Stomach smooth muscle (tissue), 2 donors: ENCODE data around the gene TRIO.

Source experiments
- H3K27ac ChIP-seq: one replicate; pipeline ENCODE4 v1.7.0; 2013; ENCODE audit warnings: mild to moderate bottlenecking, low read length, inconsistent platforms
- H3K27me3 ChIP-seq, 2 donors: one replicate each; pipeline ENCODE4 v1.7.0; 2013; ENCODE audit warnings: low read length in 2 of 2; ENCODE audit not compliant: insufficient read depth in 2 of 2, control insufficient read depth in 1 of 2
- H3K36me3 ChIP-seq, 2 donors: one replicate each; pipeline ENCODE4 v1.7.0; 2013; ENCODE audit warnings: low read length in 2 of 2; ENCODE audit not compliant: control insufficient read depth in 2 of 2, insufficient read depth in 2 of 2
- H3K4me1 ChIP-seq: one replicate; pipeline ENCODE4 v1.7.0; 2013; ENCODE audit warnings: low read length; ENCODE audit not compliant: control insufficient read depth, insufficient read depth
- H3K4me3 ChIP-seq, 2 donors: one replicate each; pipeline ENCODE4 v1.7.0; 2013; ENCODE audit warnings: low read length in 2 of 2
- H3K9ac ChIP-seq, 2 donors: one replicate each; pipeline ENCODE4 v1.7.0; 2013; ENCODE audit warnings: low read length in 2 of 2, mild to moderate bottlenecking in 1 of 2
- H3K9me3 ChIP-seq, 2 donors: one replicate each; pipeline ENCODE4 v1.7.0; 2013; ENCODE audit warnings: low read length in 2 of 2; ENCODE audit not compliant: control insufficient read depth in 2 of 2
- donor health status: healthy.
- donor health status: Pancreatic carcinoma.

TRIO gene

DNA sequence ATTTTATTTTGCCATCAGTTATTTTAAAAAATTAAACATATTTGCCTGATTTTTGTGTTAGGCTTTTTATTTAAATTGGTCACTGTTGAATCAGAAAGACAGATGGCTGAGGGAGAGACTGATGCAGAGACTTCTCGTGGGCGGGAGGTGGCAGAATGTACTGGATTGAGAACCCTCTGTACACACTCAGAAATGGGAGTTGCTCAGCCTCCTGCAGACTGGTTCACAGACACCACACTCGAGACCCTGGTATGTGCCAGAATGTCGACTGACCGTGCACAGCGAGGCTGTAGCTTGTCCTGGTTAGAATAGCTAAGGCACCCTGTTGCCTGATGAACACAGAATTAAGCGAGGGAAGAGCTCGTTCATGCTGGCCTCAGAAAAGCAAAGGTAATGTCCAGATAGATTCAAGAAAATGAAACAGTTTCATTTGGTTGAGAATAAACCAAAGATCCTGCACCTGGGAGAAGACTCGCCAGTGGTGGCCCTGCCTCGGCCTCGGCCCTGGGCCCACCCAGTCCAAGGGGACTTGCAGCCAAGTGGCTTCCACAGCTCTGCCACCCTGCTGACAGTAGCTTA is 367.1 kb downstream of the TRIO start:
- H3K4me3 ChIP-seq, result no peak overlapping the region

DNA sequence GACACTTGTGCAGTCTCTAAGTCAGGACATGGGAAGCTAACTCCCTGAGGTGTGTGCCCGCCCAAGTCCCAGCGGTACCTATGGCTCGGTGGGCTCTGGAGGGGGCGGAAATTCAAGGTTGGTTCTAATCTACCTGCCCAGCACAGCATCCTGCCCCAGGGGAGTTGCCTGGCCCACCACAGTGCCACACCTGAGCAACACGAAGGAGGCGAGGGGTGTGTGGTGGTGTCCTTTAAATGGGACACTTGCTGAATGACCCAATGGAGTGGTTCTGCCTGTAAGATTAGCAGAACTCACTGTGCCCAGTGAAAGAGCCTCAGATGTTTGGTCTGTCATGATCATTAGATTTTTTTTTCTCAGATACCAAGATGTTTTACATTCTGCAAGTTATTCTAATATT is 367.7 kb downstream of the TRIO start:
- Histone ChIP-seq H3K27ac (no peak overlapping the region), H3K9ac (no peak overlapping the region), H3K36me3 (peaks cover 8 to 13% of the 10 kb centered on the region in 2 donors), H3K27me3 (no peaks in the 10 kb centered on the region), H3K4me1 (no peaks in the 10 kb centered on the region), H3K4me3 (no peak overlapping the region), H3K9me3 (peaks cover 0 to 2% of the 10 kb centered on the region in 2 donors)

More for the DNA sequence above, 367.1 kb downstream of the TRIO start:
- Histone ChIP-seq H3K9me3 (no peaks in the 10 kb centered on the region), H3K27ac (no peak overlapping the region), H3K9ac (no peak overlapping the region), H3K27me3 (no peaks in the 10 kb centered on the region), H3K4me1 (no peaks in the 10 kb centered on the region), H3K36me3 (peaks cover 9 to 19% of the 10 kb centered on the region in 2 donors)

DNA sequence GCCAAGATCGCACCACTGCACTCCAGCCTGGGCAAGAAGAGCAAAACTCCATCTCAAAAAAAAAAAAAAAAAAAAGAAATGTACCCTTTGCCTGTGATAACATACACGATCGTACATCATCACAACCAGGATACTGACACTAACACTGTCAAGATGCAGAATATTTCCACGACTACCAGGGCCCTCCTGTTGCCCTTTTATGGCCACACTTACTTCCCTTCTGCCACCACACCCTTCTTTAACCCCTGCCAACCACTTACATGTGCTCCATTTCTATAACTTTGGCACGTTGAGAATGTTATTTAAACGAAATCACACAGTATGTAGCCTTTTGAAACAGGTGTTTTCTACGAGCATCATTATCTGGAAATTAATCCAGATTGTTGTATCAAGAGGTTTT is 369.4 kb downstream of the TRIO start:
- no peak overlapping the region for H3K4me3 ChIP-seq
- no peaks in the 10 kb centered on the region for H3K27me3 ChIP-seq
- no peak overlapping the region for H3K9ac ChIP-seq
- no peaks in the 10 kb centered on the region for H3K4me1 ChIP-seq
- H3K27ac ChIP-seq, result no peak overlapping the region
- H3K36me3 ChIP-seq, result peaks cover 7% of the 10 kb centered on the region in 2 donors
- H3K9me3 ChIP-seq, result peaks cover 0 to 3% of the 10 kb centered on the region in 2 donors

DNA sequence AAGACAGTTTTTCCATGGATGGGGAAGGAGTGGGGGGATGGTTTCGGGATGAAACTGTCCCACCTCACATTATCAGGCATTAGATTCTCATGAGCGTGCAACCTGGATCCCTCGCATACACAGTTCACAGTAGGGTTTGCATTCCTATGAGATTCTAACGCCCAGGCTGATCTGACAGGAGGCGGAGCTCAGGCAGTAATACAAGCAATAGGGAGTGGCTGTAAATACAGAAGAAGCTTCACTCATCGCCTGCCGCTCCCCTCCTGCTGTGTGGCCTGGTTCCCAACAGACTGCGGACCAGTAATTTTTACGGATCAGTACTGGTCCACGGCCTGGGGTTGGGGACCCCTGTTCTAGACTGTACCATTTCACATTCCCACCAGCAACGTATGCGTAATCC is 370.1 kb downstream of the TRIO start:
- H3K27ac ChIP-seq, result no peak overlapping the region

DNA sequence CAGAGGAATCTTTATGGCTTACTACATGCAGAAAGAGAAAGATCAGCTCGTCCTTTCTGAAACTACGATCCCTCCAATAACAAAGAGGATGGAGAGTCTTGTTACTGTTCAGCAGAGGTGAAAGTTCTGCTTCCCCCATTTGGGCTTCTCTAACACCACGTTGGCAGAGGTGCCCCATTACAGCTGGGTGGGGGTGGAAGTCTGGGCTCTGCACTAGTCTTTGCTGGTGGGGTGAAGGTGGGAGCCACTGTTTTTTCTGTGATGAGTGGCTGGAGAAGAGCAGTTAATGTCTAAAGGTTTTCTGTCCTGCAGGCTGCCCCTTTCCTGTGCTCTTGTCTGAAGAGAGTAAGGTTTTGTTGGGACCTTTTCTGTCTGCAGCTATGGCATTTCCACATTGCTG is 373.8 kb downstream of the TRIO start:
- Histone ChIP-seq H3K9ac (no peak overlapping the region), H3K9me3 (peaks cover 0 to 3% of the 10 kb centered on the region in 2 donors), H3K4me3 (no peak overlapping the region), H3K27me3 (no peaks in the 10 kb centered on the region), H3K36me3 (no peaks in the 10 kb centered on the region), H3K4me1 (no peaks in the 10 kb centered on the region), H3K27ac (no peak overlapping the region)

More for the DNA sequence above, 370.1 kb downstream of the TRIO start:
- Histone ChIP-seq H3K9me3 (peaks cover 0 to 3% of the 10 kb centered on the region in 2 donors), H3K9ac (no peak overlapping the region), H3K4me3 (no peak overlapping the region), H3K4me1 (no peaks in the 10 kb centered on the region), H3K27me3 (no peaks in the 10 kb centered on the region), H3K36me3 (peaks cover under 1 to 2% of the 10 kb centered on the region in 2 donors)

DNA sequence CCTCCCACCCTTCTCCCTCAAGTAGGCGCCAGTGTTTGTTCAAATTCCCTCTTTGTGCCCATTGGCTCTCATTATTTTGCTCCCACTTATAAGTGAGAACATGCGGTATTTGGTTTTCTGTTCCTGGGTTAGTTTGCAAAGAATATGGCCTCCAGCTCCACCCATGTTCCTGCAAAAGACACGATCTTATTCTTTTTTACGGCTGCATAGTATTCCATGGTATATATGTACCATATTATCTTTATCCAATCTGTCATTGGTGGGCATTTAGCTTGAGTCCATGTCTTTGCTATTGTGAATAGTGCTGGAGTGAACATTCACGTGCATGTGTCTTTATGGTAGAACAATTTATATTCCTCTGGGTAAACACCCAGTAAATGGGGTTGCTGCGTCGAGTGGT is 375.5 kb downstream of the TRIO start:
- H3K27ac ChIP-seq, result no peak overlapping the region
- no peak overlapping the region for H3K4me3 ChIP-seq
- no peaks in the 10 kb centered on the region for H3K36me3 ChIP-seq
- no peaks in the 10 kb centered on the region for H3K4me1 ChIP-seq
- no peaks in the 10 kb centered on the region for H3K27me3 ChIP-seq
- peaks cover 0 to 3% of the 10 kb centered on the region in 2 donors for H3K9me3 ChIP-seq
- no peak overlapping the region for H3K9ac ChIP-seq

DNA sequence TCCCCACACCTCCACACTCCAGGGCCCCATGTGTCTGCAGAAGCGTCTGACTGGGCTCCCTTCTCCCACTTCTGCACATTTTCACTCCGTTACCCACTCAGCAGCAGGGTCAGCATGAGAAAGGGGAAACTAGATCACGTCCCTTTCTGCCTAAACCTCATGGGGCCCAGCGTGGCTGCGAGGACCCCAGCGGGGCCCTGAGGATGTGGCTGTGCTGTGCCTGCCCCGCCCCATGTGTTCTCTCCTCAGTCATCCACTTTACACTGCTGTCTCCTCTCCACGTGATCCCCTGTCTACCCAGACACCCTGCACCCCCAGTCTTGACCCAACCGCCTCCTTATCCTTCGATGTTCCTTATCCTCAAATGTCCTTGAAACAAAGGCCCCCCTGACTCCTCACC is 378.6 kb downstream of the TRIO start:
- Histone ChIP-seq H3K4me1 (no peaks in the 10 kb centered on the region), H3K9me3 (no peaks in the 10 kb centered on the region), H3K36me3 (no peaks in the 10 kb centered on the region), H3K9ac (no peak overlapping the region), H3K27me3 (no peaks in the 10 kb centered on the region), H3K27ac (no peak overlapping the region), H3K4me3 (no peak overlapping the region)

GRCh38 chr5:14522721-14523120 is 379.6 kb downstream of the TRIO start:
- Histone ChIP-seq H3K9ac (no peak overlapping the region), H3K4me1 (no peaks in the 10 kb centered on the region)

DNA sequence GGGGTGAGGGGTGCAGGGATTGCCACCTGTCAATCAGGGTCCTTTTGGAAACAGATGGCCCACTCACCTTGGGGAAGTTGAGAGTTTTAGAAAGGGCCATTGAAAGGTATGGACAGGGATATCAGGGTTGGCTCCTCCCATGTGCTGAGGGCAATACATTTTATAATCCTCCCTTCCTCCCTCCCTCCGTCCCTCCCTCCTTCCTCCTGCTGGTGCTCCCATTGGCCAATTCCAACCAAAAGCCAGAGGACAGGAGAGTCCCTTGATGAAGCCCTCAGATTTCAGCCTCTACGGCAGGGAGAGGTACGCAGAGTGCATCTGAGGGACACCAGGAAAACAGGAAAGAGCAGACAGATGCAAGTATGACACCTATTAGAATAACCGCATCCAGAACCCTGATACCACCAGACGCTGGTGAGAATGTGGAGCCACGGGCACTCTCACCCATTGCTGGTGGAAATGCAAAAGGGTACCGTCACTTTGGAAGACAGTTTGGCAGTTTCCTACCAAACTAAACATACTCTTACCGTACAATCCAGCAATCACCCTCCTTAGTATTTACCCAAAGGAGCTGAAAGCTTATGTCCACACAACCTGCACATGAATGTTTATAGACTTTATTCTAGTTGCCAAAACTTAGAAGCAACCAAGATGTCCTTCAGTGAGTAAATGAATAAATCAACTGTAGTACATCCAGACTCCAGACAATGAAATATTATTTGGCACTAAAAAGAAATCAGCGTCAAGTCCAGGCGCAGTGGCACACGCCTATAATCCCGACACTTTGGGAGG is 380.3 kb downstream of the TRIO start:
- no peaks in the 10 kb centered on the region for H3K9me3 ChIP-seq
- no peaks in the 10 kb centered on the region for H3K36me3 ChIP-seq
- H3K4me3 ChIP-seq, result no peak overlapping the region
- H3K9ac ChIP-seq, result no peak overlapping the region
- no peak overlapping the region for H3K27ac ChIP-seq
- H3K27me3 ChIP-seq, result no peaks in the 10 kb centered on the region
- H3K4me1 ChIP-seq, result no peaks in the 10 kb centered on the region

More at GRCh38 chr5:14522721-14523120, 379.6 kb downstream of the TRIO start:
- H3K27ac ChIP-seq, result no peak overlapping the region
- H3K9me3 ChIP-seq, result no peaks in the 10 kb centered on the region
- no peaks in the 10 kb centered on the region for H3K27me3 ChIP-seq
- H3K4me3 ChIP-seq, result no peak overlapping the region
- H3K36me3 ChIP-seq, result no peaks in the 10 kb centered on the region

DNA sequence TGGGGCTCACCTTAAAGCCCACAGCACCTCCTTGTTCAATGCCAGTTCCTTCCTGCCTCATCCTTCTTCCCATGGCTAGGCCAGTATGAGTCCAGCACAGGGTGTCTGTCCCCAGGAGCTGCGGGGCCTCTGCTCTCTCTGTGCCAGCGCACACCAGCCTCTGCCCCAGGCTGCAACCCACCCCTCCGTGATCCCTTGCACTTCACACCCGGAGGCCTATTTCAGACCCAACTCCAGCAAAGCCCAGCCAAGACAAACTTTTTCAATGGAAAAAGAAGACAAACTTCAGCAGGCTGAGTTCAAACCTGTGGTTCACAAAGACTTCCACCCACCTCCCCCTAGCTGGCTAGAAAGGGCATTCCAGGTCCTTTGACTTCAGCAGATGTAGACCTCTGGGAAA is 382.3 kb downstream of the TRIO start:
- Histone ChIP-seq H3K9ac (no peak overlapping the region), H3K4me1 (no peaks in the 10 kb centered on the region), H3K36me3 (no peaks in the 10 kb centered on the region), H3K27me3 (no peaks in the 10 kb centered on the region), H3K27ac (no peak overlapping the region), H3K9me3 (no peaks in the 10 kb centered on the region), H3K4me3 (no peak overlapping the region)

GRCh38 chr5:14526493-14526892 is 383.4 kb downstream of the TRIO start:
- no peaks in the 10 kb centered on the region for H3K27me3 ChIP-seq

More at GRCh38 chr5:14526493-14526892, 383.4 kb downstream of the TRIO start:
- Histone ChIP-seq H3K27ac (no peak overlapping the region), H3K36me3 (no peaks in the 10 kb centered on the region), H3K4me3 (no peak overlapping the region), H3K9me3 (no peaks in the 10 kb centered on the region), H3K9ac (no peak overlapping the region), H3K4me1 (no peaks in the 10 kb centered on the region)
